GM19035 (cell line): Measurements from ENCODE around the gene NTNG1.
A peak's percentile ranks its signal among the peaks of the same experiment; 100 is the strongest.

Source experiments
- ATAC-seq: cut with Tn5 transposase; IDR thresholded peaks from one replicate; pipeline ENCODE4 v1.9.1; 2021; ENCODE audit not compliant: unreplicated experiment

The NTNG1 gene

GRCh38 chr1:107487506-107487905, 346.7 kb downstream of the NTNG1 start:
- no peak for ATAC-seq

GRCh38 chr1:107491582-107491981, 350.7 kb downstream of the NTNG1 start:
- no peak for ATAC-seq

- ATAC-seq: no peak
These were observed 352.4 kb downstream of the NTNG1 start for GRCh38 chr1:107493111-107493716.

GRCh38 chr1:107494061-107494460, 353.2 kb downstream of the NTNG1 start:
- ATAC-seq: no peak

- ATAC-seq: no peak
These were observed 355.2 kb downstream of the NTNG1 start for GRCh38 chr1:107496002-107496401.

DNA sequence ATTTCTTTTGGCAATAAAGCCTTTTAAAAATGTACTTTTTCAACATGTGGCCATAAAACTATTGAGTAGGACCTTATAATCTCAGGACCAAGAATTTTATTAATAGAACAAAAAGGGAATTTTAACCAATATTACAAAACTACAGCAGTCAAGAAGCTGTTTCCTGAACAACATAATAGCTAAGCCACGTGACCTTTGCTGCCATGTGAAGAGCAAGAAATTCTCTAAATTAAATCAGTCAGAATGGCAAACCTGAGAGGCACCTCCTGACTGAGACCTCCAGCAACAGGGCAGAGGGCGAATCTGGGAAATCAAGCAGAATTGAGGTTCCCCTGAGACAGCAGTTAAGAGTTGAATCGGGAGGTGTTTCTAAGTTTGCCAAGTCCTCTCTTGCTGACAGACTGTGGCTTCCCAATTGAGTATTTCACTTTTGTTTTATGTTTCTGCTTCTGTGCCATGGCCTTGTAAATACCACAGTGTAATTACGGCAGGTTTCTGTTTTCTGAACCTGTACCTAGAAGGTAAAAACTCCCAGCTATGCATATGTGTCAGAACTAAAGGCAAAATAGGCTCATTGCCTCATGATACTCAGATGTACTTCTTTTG, 358.4 kb downstream of the NTNG1 start:
- ATAC-seq: peak; percentile 97

DNA sequence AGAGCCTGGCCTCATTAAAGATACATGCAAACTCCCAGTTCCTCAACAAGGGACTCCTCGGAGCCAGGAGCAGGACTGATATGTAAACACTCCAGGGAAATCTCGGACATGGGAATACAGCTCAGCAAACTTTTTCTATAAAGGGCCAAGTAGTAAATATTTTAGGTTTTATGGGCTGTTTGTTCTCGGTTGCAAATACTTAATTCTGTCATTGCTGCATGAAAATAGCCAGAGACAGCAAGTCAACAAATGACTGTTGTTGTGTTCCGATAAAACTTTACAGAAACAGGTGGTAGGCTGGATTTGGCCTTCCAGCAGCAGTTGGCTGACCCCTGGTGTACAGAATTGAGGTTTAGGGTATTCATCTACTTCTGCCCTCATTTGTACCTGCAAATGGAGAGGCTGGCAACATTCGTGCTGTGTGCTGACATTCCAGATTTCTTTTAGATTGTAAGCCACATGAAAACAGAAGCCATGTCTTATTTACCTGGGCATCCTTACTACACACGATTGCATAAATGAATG, 360.3 kb downstream of the NTNG1 start:
- no peak for ATAC-seq

DNA sequence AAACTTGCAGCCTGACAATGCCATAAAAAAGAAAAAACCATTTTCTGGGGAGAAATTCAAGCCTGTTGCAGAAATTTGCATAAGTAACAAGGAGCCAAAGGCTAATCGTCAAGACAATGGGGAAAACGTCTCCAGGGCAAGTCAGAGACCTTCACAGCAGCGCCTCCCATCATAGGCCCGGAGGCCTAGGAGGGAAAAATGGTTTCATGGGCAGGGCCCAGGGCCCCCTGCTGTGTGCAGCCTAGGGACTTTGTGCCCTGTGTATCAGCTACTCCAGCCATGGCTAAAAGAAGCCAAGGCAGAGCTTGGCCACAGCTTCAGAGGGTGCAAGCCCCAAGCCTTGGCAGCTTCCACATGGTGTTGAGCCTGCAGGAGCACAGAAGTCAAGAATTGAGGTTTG, 369.5 kb downstream of the NTNG1 start:
- no peak for ATAC-seq

DNA sequence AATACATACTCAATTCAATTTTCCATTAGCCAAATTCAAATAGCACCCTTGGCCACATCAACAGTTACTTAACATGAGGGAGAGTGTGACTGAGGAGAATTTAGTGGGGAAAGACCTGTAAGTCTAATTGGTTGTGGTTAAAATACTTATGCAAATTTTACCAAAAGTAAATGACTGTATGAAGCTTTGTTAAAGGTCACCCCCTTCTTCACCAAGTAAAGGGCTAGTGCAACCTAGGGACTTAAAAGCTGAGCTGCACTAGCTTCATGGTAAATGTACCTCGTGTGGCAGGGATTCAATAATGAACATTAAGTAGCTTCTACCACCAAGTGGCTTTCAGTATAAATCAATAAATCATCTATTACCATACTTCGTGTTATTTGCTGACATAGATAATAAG, 372.0 kb downstream of the NTNG1 start:
- no peak for ATAC-seq

- ATAC-seq: no peak
These were observed 374.0 kb downstream of the NTNG1 start for GRCh38 chr1:107514841-107515240.

DNA sequence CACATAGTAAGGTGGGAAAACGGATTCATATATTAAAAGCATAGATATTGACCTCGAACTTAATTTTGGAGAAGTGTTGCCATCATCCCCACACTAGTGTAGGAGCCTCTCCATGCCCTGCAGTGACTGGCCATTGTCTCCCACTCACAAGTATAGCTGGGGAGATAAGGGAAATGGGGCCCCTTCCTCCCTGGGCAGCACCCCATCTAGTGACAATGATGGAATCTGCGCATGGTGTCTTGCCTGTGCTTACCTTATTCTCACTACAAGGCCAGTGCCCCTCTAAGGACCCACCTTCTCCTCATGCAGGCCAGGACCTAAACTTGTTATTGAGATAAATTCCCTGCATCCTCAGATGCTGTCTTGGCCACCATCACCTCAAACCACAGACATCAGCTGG, 374.9 kb downstream of the NTNG1 start:
- no peak for ATAC-seq

GRCh38 chr1:107523061-107523460, 382.2 kb downstream of the NTNG1 start:
- no peak for ATAC-seq

GRCh38 chr1:107523736-107524135, 382.9 kb downstream of the NTNG1 start:
- ATAC-seq: no peak

DNA sequence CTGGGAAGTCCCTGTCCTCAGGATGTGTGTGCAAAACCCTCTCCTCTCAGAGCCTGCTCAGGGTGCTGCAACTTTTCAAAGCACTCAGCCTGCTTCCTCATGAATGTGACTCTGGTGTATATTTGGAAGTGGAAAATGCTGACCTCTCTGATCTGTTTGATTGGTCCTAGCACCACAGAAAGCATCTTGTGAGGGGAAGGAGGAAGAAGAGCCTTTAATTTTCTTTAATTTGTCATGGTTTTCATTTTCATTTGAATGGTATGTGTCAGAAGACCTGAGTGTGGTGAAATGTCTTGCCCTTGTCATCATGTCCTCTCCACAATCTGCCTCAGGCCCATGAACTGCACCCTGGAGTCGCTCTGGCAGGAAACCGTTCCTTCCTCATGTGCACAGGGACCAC, 383.5 kb downstream of the NTNG1 start:
- no peak for ATAC-seq

GRCh38 chr1:107525145-107525544, 384.3 kb downstream of the NTNG1 start:
- ATAC-seq: no peak

DNA sequence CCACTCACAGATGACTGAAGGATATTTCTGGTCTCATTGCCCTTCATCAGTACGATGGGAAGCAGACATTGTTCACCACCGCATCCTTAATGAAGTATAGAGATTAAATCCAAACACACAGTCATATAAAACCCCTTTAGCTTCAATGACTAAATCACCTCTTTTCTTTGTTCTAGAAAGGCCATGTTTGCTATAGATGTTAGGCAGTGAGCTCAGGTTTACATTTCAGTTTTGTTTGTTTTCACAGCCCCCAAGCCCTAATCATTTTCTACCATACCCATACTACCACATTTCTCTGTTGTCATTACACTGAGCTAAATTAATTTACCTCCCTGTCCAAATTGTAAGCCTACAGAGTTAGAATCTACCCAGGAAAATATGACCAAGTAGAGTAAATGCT, 385.1 kb downstream of the NTNG1 start:
- no peak for ATAC-seq

DNA sequence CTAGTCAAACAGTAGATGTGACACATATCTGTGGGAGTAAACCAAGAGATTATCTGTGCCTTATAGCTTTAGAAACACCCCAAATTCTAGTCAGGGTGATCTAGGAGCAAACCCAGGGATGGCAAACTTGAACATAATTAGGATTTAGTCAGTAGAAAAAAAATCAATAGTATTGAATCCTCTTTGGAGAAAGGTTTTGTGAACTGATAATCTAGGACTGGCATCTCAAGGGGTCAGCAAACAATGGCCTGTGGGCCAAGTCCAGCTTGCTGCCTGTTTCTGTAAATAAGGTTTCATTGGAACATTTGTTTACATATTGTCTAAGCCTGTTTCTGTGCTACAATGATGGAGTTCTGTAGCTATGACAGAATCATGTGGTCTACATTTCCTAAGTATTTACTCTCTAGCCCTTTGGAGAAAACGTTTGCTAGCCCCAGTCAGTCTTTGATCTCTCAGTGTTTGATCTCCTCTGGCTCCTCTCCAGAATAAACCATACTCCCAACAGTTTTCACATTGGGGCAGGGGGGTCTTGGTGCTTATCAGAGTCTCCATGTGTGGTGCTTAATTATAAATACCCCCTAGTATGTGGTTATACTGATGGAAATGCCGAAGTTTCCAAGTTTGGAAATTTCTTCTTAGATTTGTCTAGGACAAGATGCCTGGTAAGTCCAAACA, 385.8 kb downstream of the NTNG1 start:
- no peak for ATAC-seq

DNA sequence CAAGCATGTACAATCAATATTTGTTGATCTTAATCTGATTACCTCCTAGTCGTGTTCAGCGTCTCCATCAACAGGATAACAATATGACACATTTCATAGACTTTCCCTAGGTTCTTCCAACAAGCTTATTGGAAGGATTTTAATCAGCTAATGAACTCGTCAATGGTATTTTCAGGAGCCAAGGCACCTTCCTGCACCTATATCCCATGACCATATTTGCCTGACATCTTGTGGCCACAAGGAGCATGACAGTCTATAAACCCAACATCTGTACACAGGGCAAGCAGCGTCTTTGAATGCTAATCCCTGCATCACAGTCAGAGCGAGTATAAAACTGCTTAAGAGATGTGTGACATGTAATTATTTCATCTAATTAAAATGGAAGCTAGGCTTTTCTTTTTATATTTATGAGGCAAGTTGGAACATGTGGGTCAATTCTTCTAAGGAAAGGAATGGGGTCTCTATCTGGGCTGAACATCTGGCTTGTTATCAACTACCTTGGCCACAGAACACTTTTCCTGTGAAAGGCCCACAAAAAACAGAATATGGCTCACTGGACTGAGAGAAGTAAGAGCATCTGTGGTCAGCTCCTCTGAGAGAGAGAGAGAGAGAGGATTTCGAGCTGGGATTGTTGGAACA, 388.8 kb downstream of the NTNG1 start:
- ATAC-seq: peak; percentile 96

DNA sequence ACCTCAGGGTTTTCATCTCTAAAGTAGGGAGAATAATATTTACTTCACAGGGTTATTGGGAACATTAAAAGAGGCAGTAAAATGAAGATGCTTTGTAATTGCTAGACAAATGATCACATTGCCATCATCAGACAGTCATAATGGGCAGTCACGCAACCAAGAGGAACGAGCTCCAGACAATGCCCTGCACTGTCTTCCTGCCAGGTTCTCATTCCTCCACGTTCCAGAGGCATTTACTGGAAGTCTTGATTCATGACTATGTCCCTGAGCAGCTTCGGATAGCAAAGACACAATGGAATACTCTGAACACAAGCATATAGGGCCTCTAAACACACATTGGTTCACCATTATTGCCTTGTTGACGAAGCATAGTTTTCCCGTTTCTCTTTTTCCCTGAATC, 389.7 kb downstream of the NTNG1 start:
- no peak for ATAC-seq

DNA sequence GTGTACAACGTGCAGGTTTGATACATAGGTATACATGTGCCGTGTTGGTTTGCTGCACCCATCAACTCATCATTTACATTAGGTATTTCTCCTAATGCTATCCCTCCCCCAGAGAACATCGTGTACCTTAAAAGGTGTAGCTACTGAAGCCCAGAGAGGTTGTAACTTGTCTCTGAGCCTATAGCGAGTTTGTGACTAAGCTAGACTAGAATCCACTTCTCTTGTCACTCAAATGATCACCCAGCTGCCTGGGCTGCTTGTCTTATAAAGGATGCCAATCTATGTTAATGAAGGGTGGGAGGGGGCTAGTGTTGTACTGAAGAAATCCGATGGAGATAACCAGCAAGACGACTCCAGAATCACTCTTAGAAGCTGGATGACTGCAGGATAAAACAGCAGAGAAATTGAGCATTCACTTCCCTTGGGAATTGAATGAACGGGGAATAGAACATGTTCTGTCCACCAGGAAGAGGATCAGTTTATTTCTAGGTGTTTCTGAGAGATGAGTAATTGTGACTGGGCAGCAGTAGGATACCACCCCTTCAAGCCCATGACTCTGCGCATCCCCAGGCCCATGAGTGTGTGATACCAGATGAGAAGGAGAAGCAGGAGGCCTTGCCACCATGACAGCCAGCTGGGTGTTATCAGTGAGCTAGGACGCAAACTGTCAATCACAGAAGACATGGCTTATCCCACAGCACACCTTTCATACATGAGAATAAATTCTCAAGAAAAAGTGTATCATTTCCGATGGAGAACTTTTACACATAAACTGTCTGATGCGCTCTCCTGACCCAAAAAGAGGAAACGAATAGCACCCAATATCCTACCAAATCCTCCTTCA, 390.4 kb downstream of the NTNG1 start:
- no peak for ATAC-seq

GRCh38 chr1:107532318-107532717, 391.5 kb downstream of the NTNG1 start:
- no peak for ATAC-seq
